HG03280 (cell line): Measurements from ENCODE around the gene PPP2R5D.
"Not testable (repeated sequence)": the region's sequence is repeated elsewhere in the genome, so short reads cannot be mapped to it uniquely, and the experiment has no call there.

Source experiments
- ATAC-seq: cut with Tn5 transposase; IDR thresholded peaks from one replicate; pipeline ENCODE4 v1.9.1; 2021; ENCODE audit warnings: mild to moderate bottlenecking, moderate library complexity; ENCODE audit not compliant: unreplicated experiment

Gene PPP2R5D

GRCh38 chr6:42988486-42989020 is 4.2 kb downstream of the PPP2R5D start:
- ATAC-seq: no peak

GRCh38 chr6:42989923-42990322 is 5.6 kb downstream of the PPP2R5D start:
- ATAC-seq: no peak

GRCh38 chr6:42993445-42993844 is 9.1 kb downstream of the PPP2R5D start:
- ATAC-seq: no peak

GRCh38 chr6:42996513-42996912 is 12.1 kb downstream of the PPP2R5D start:
- ATAC-seq: no peak

- ATAC-seq: not testable (repeated sequence)
Measured at GRCh38 chr6:42998205-42998604, 13.8 kb downstream of the PPP2R5D start.

- ATAC-seq: no peak
Measured at GRCh38 chr6:43001843-43002242, 17.5 kb downstream of the PPP2R5D start.

GRCh38 chr6:43005844-43006243 is 21.5 kb downstream of the PPP2R5D start:
- ATAC-seq: no peak

- ATAC-seq: no peak
Measured at GRCh38 chr6:43006251-43006650, 21.9 kb downstream of the PPP2R5D start.

GRCh38 chr6:43007126-43007525 is 22.8 kb downstream of the PPP2R5D start:
- no peak for ATAC-seq

- ATAC-seq: no peak
Measured at GRCh38 chr6:43009124-43009523, 24.8 kb downstream of the PPP2R5D start.

GRCh38 chr6:43011207-43011606 is 26.8 kb downstream of the PPP2R5D start:
- no peak for ATAC-seq

GRCh38 chr6:43012364-43012763 is 28.0 kb downstream of the PPP2R5D start:
- no peak for ATAC-seq

- no peak for ATAC-seq
Measured at GRCh38 chr6:43013097-43013842, 28.9 kb downstream of the PPP2R5D start.

- ATAC-seq: peak; percentile 93
Measured at GRCh38 chr6:43013843-43014433, 29.6 kb downstream of the PPP2R5D start, which contains the start of the genes KLHDC3 and MEA1. Gene KLHDC3, plus strand, starts transcription at chr6:43014249. Its CDS starts 2,944 bp downstream, at chr6:43017193. Gene MEA1, minus strand, starts transcription at chr6:43013946. Its CDS starts 133 bp downstream, at chr6:43013813.

GRCh38 chr6:43014434-43014909 is 30.1 kb downstream of the PPP2R5D start:
- no peak for ATAC-seq

GRCh38 chr6:43016176-43016942 is 32.0 kb downstream of the PPP2R5D start:
- ATAC-seq: no peak

- no peak for ATAC-seq
Measured at GRCh38 chr6:43016943-43017334, 32.6 kb downstream of the PPP2R5D start.

- no peak for ATAC-seq
Measured at GRCh38 chr6:43019152-43019551, 34.8 kb downstream of the PPP2R5D start.

- no peak for ATAC-seq
Measured at GRCh38 chr6:43020052-43020705, 35.8 kb downstream of the PPP2R5D start.

GRCh38 chr6:43020847-43021246 is 36.5 kb downstream of the PPP2R5D start:
- no peak for ATAC-seq
